Subcutaneous adipose tissue (tissue), 4 donors: Measurements from ENCODE around the gene MYH4. TPM values are rescaled to one million over a fixed set of nuclear protein-coding genes. Genes with fewer than 3 reads are reported as not detected.

ENCODE experiments used
- CTCF ChIP-seq: fragments of 450-650 bp; IDR thresholded peaks from one replicate; pipeline ENCODE4 v1.5.1; 2016; ENCODE audit warnings: low read depth, mild to moderate bottlenecking, control low read depth, antibody characterized with exemption, moderate library complexity
- total RNA-seq, 4 donors: library from RNA; depleted of rRNA; stranded (reverse); fragments of >200 nt; gene quantifications; one replicate each; pipeline ENCODE4 v1.1.0, GENCODE V29; 2016

The MYH4 gene
- total RNA-seq, 4 donors from 2014 or later, result not detected

DNA sequence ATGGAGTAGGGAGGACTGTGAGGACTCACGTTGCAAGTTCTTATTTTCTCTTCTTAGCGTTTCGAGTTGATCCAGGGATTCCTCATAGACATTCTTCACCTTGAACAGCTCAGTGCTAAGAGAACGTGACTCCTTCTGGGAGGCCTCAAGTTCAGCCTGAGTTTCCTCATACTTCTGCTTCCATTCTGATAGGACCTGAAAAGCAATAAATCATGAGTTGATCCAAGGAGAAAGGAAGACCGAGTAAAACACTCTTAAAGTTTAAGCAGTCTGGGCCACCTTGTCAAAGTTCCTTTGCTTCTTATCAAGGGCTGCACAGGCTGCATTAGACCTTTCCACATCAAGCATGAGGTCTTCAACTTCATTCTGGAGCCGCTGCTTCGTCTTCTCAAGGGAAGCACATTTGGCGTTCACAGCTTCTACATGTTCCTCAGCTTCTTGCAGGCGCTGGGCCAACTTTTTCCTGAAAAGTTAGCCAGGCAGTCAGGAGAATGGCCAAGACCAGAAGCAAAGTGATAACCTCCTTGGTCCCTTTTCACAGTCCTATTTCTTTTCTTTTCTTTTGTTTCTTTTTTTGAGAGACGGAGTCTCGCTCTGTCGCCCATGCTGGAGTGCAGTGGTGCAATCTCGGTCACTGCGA lies 72.7 kb downstream of the MYH4 start:
- TF ChIP-seq CTCF, result no peak

GRCh38 chr17:10394201-10394887 lies 75.0 kb downstream of the MYH4 start:
- no peak for TF ChIP-seq CTCF

Other genes with a start within 250 kb of the MYH4 start
- gene MYH13, start 96.6 kb downstream of the MYH4 start, total RNA-seq, result not detected
- not detected for gene MYH8, start 47.6 kb downstream of the MYH4 start, total RNA-seq
- gene MYH1, start 49.0 kb upstream of the MYH4 start, total RNA-seq, result under 1 TPM in 3 of 4 donors, not detected in 1; 0.16 to 0.88 (median 0.38) TPM
- not detected for gene MYH2, start 80.1 kb upstream of the MYH4 start, total RNA-seq
- 1 to 10 TPM in 3 of 4 donors, under 1 TPM in 1; 0.82 to 4.0 (median 2.4) TPM for gene MYH3, start 187.8 kb upstream of the MYH4 start, total RNA-seq
- gene SCO1, start 228.0 kb upstream of the MYH4 start, total RNA-seq, result 10 to 100 TPM; 12.8 to 28.3 (median 21.0) TPM
- 10 to 100 TPM; 13.4 to 20.5 (median 16.2) TPM for gene ADPRM, start 228.0 kb upstream of the MYH4 start, total RNA-seq